ENCODE results near the gene RIMS3.

The RIMS3 gene

GRCh38 chr1:40658751-40659648, 6.5 kb downstream of the RIMS3 start:
- Histone ChIP-seq H3K27me3 (ENCODE audit: insufficient read depth, low read length) (no peaks in the 10 kb centered on the region), H2AFZ (ENCODE audit: low read depth, low read length) (no peak overlapping the region), H3K4me3 (ENCODE audit: low read length) (no peak overlapping the region), H3K36me3 (ENCODE audit: insufficient read depth, low read length) (no peaks in the 10 kb centered on the region), H3K4me1 (ENCODE audit: insufficient read depth, low read length) (peaks cover 20% of the 10 kb centered on the region), H3K9me3 (ENCODE audit: low read length) (no peaks in the 10 kb centered on the region)

- Histone ChIP-seq H3K4me1 (ENCODE audit: insufficient read depth, low read length) (peaks cover 24% of the 10 kb centered on the region), H3K9me3 (ENCODE audit: low read length) (no peaks in the 10 kb centered on the region), H3K27me3 (ENCODE audit: insufficient read depth, low read length) (no peaks in the 10 kb centered on the region), H3K36me3 (ENCODE audit: insufficient read depth, low read length) (no peaks in the 10 kb centered on the region), H3K4me3 (ENCODE audit: low read length) (no peak overlapping the region), H2AFZ (ENCODE audit: low read depth, low read length) (no peak overlapping the region)
These were observed 8.4 kb downstream of the RIMS3 start for GRCh38 chr1:40657046-40657445.

- Histone ChIP-seq H2AFZ (ENCODE audit: low read depth, low read length) (no peak overlapping the region), H3K4me3 (ENCODE audit: low read length) (no peak overlapping the region), H3K4me1 (ENCODE audit: insufficient read depth, low read length) (peaks cover 24% of the 10 kb centered on the region), H3K27me3 (ENCODE audit: insufficient read depth, low read length) (no peaks in the 10 kb centered on the region), H3K9me3 (ENCODE audit: low read length) (no peaks in the 10 kb centered on the region), H3K36me3 (ENCODE audit: insufficient read depth, low read length) (no peaks in the 10 kb centered on the region)
These were observed 11.5 kb downstream of the RIMS3 start for GRCh38 chr1:40653851-40654537.

- no peak overlapping the region for H2AFZ ChIP-seq (ENCODE audit: low read depth, low read length)
- H3K27me3 ChIP-seq (ENCODE audit: insufficient read depth, low read length): no peaks in the 10 kb centered on the region
- H3K4me1 ChIP-seq (ENCODE audit: insufficient read depth, low read length): peaks cover 22% of the 10 kb centered on the region
- H3K9me3 ChIP-seq (ENCODE audit: low read length): no peaks in the 10 kb centered on the region
- H3K36me3 ChIP-seq (ENCODE audit: insufficient read depth, low read length): no peaks in the 10 kb centered on the region
- H3K4me3 ChIP-seq (ENCODE audit: low read length): no peak overlapping the region
These were observed 12.5 kb downstream of the RIMS3 start for GRCh38 chr1:40652979-40653378.

GRCh38 chr1:40652468-40652867, 13.0 kb downstream of the RIMS3 start:
- no peaks in the 10 kb centered on the region for H3K27me3 ChIP-seq (ENCODE audit: insufficient read depth, low read length)
- no peaks in the 10 kb centered on the region for H3K36me3 ChIP-seq (ENCODE audit: insufficient read depth, low read length)
- H3K9me3 ChIP-seq (ENCODE audit: low read length): no peaks in the 10 kb centered on the region
- H3K4me3 ChIP-seq (ENCODE audit: low read length): no peak overlapping the region
- H3K4me1 ChIP-seq (ENCODE audit: insufficient read depth, low read length): peaks cover 22% of the 10 kb centered on the region
- H2AFZ ChIP-seq (ENCODE audit: low read depth, low read length): no peak overlapping the region

GRCh38 chr1:40651138-40651857, 14.2 kb downstream of the RIMS3 start:
- H3K27me3 ChIP-seq (ENCODE audit: insufficient read depth, low read length): no peaks in the 10 kb centered on the region
- H3K36me3 ChIP-seq (ENCODE audit: insufficient read depth, low read length): no peaks in the 10 kb centered on the region
- no peaks in the 10 kb centered on the region for H3K9me3 ChIP-seq (ENCODE audit: low read length)
- peaks cover 22% of the 10 kb centered on the region for H3K4me1 ChIP-seq (ENCODE audit: insufficient read depth, low read length)
- no peak overlapping the region for H2AFZ ChIP-seq (ENCODE audit: low read depth, low read length)
- no peak overlapping the region for H3K4me3 ChIP-seq (ENCODE audit: low read length)

GRCh38 chr1:40650075-40650474, 15.4 kb downstream of the RIMS3 start:
- no peaks in the 10 kb centered on the region for H3K27me3 ChIP-seq (ENCODE audit: insufficient read depth, low read length)
- H3K4me3 ChIP-seq (ENCODE audit: low read length): no peak overlapping the region
- no peaks in the 10 kb centered on the region for H3K9me3 ChIP-seq (ENCODE audit: low read length)
- no peak overlapping the region for H2AFZ ChIP-seq (ENCODE audit: low read depth, low read length)
- H3K36me3 ChIP-seq (ENCODE audit: insufficient read depth, low read length): no peaks in the 10 kb centered on the region
- H3K4me1 ChIP-seq (ENCODE audit: insufficient read depth, low read length): peaks cover 27% of the 10 kb centered on the region

- Histone ChIP-seq H3K9me3 (ENCODE audit: low read length) (no peaks in the 10 kb centered on the region), H2AFZ (ENCODE audit: low read depth, low read length) (no peak overlapping the region), H3K4me1 (ENCODE audit: insufficient read depth, low read length) (peaks cover 32% of the 10 kb centered on the region), H3K27me3 (ENCODE audit: insufficient read depth, low read length) (no peaks in the 10 kb centered on the region), H3K36me3 (ENCODE audit: insufficient read depth, low read length) (no peaks in the 10 kb centered on the region), H3K4me3 (ENCODE audit: low read length) (no peak overlapping the region)
These were observed 15.9 kb downstream of the RIMS3 start for GRCh38 chr1:40649592-40649930.

GRCh38 chr1:40648928-40649591, 16.4 kb downstream of the RIMS3 start:
- Histone ChIP-seq H3K4me1 (ENCODE audit: insufficient read depth, low read length) (peaks cover 34% of the 10 kb centered on the region), H3K27me3 (ENCODE audit: insufficient read depth, low read length) (no peaks in the 10 kb centered on the region), H3K9me3 (ENCODE audit: low read length) (no peaks in the 10 kb centered on the region), H3K36me3 (ENCODE audit: insufficient read depth, low read length) (no peaks in the 10 kb centered on the region), H2AFZ (ENCODE audit: low read depth, low read length) (no peak overlapping the region), H3K4me3 (ENCODE audit: low read length) (no peak overlapping the region)

GRCh38 chr1:40648200-40648599, 17.3 kb downstream of the RIMS3 start:
- Histone ChIP-seq H3K4me1 (ENCODE audit: insufficient read depth, low read length) (peaks cover 27% of the 10 kb centered on the region), H3K9me3 (ENCODE audit: low read length) (no peaks in the 10 kb centered on the region), H3K4me3 (ENCODE audit: low read length) (no peak overlapping the region), H3K36me3 (ENCODE audit: insufficient read depth, low read length) (no peaks in the 10 kb centered on the region), H3K27me3 (ENCODE audit: insufficient read depth, low read length) (no peaks in the 10 kb centered on the region), H2AFZ (ENCODE audit: low read depth, low read length) (no peak overlapping the region)

GRCh38 chr1:40646315-40646714, 19.2 kb downstream of the RIMS3 start:
- Histone ChIP-seq H2AFZ (ENCODE audit: low read depth, low read length) (no peak overlapping the region), H3K4me1 (ENCODE audit: insufficient read depth, low read length) (peaks cover 27% of the 10 kb centered on the region), H3K27me3 (ENCODE audit: insufficient read depth, low read length) (no peaks in the 10 kb centered on the region), H3K4me3 (ENCODE audit: low read length) (no peak overlapping the region), H3K36me3 (ENCODE audit: insufficient read depth, low read length) (no peaks in the 10 kb centered on the region), H3K9me3 (ENCODE audit: low read length) (no peaks in the 10 kb centered on the region)

GRCh38 chr1:40645118-40645680, 20.3 kb downstream of the RIMS3 start:
- no peaks in the 10 kb centered on the region for H3K9me3 ChIP-seq (ENCODE audit: low read length)
- no peaks in the 10 kb centered on the region for H3K27me3 ChIP-seq (ENCODE audit: insufficient read depth, low read length)
- no peak overlapping the region for H3K4me3 ChIP-seq (ENCODE audit: low read length)
- peaks cover 26% of the 10 kb centered on the region for H3K4me1 ChIP-seq (ENCODE audit: insufficient read depth, low read length)
- no peak overlapping the region for H2AFZ ChIP-seq (ENCODE audit: low read depth, low read length)
- no peaks in the 10 kb centered on the region for H3K36me3 ChIP-seq (ENCODE audit: insufficient read depth, low read length)

Measured in neuron (in vitro differentiated cells).